HepG2 (cell line): Measurements from ENCODE around the gene PITX3. TPM values are rescaled to one million over a fixed set of nuclear protein-coding genes. Genes with fewer than 3 reads are reported as not detected.

Experiments
- AHR ChIP-seq: IDR thresholded peaks from 2 replicates; pipeline ENCODE4 v1.6.1; 2018; ENCODE audit warnings: missing genetic modification reagents, missing compliant biosample characterization
- BRCA1 ChIP-seq: sonication (generic); formaldehyde crosslinking; IDR thresholded peaks from 2 replicates; pipeline ENCODE4 v1.4.0; 2020; ENCODE audit warnings: missing genetic modification reagents
- CEBPB ChIP-seq: IDR thresholded peaks from 2 replicates; pipeline ENCODE4 v1.6.1; 2011; ENCODE audit warnings: low read depth, low read length, improper control_type of control experiment, borderline replicate concordance
- ELF4 ChIP-seq: sonication (generic); formaldehyde crosslinking; IDR thresholded peaks from 2 replicates; pipeline ENCODE4 v1.5.0; 2020; ENCODE audit warnings: missing genetic modification reagents, mild to moderate bottlenecking, moderate library complexity, borderline replicate concordance
- GATAD2A ChIP-seq: IDR thresholded peaks from 2 replicates; pipeline ENCODE4 v1.6.1; 2016
- HCFC1 ChIP-seq: fragments of 150-350 bp; IDR thresholded peaks from 2 replicates; pipeline ENCODE4 v1.6.1; 2014; ENCODE audit warnings: low read depth, low read length
- HHEX ChIP-seq: IDR thresholded peaks from 2 replicates; pipeline ENCODE4 v1.6.1; 2016; ENCODE audit warnings: control low read depth
- KAT2B ChIP-seq: fragments of 150-350 bp; IDR thresholded peaks from 2 replicates; pipeline ENCODE4 v1.6.1; 2014; ENCODE audit warnings: low read depth, low read length, borderline replicate concordance
- SMARCC2 ChIP-seq: fragments of 450-650 bp; IDR thresholded peaks from 2 replicates; pipeline ENCODE4 v1.6.1; 2017; ENCODE audit warnings: antibody characterized with exemption, mild to moderate bottlenecking
- SUZ12 ChIP-seq: fragments of 150-350 bp; IDR thresholded peaks from 2 replicates; pipeline ENCODE4 v1.6.1; 2014; ENCODE audit warnings: low read depth, low read length
- YEATS2 ChIP-seq: sonication (generic); formaldehyde crosslinking; IDR thresholded peaks from 2 replicates; pipeline ENCODE4 v1.4.0; 2020; ENCODE audit warnings: missing genetic modification reagents, borderline replicate concordance
- polyA plus RNA-seq, 8 experiments: library from polyadenylated mRNA; depleted of rRNA in 3 of 8; stranded (reverse) in 7 of 8; unstranded in 1 of 8; fragments of >200 nt; fragmentation: Illumina TruSeq in 4 of 8; extraction: Trizol in 4 of 8; gene quantifications; 2 replicates each; pipeline versions ENCODE4 v1.2.1 to v1.2.3, GENCODE V29; 2011 to 2016; ENCODE audit warnings: low read depth in 4 of 8, missing spikeins in 1 of 8, mixed read lengths in 1 of 8; ENCODE audit not compliant: insufficient read depth in 1 of 8
- total RNA-seq, 5 experiments: library from RNA; depleted of rRNA; stranded (reverse); fragments of >200 nt; fragmentation: Illumina TruSeq; extraction: Trizol; gene quantifications; 2 replicates each; pipeline ENCODE4 v1.2.3, GENCODE V29; 2016; ENCODE audit warnings: low read depth in 1 of 5
- TF ChIP-seq, protein P1 (sequence below), 2 experiments: fragments of 450-650 bp in 1 of 2; sonication (generic) in 1 of 2; formaldehyde crosslinking; IDR thresholded peaks; 2 replicates each; pipeline versions ENCODE4 v1.5.0 to v1.8.0; 2020 to 2022; ENCODE audit warnings: mild to moderate bottlenecking in 1 of 2, missing genetic modification reagents in 1 of 2
- TF ChIP-seq, protein P2 (sequence below): sonication (generic); formaldehyde crosslinking; IDR thresholded peaks from 2 replicates; pipeline ENCODE4 v1.9.0; 2021; ENCODE audit warnings: missing genetic modification reagents, borderline replicate concordance
- TF ChIP-seq, protein P3 (sequence below): sonication (generic); formaldehyde crosslinking; IDR thresholded peaks from 2 replicates; pipeline ENCODE4 v1.5.0; 2020; ENCODE audit warnings: missing genetic modification reagents
- TF ChIP-seq, protein P4 (sequence below): IDR thresholded peaks from 2 replicates; pipeline ENCODE4 v1.6.1; 2012; ENCODE audit warnings: inconsistent platforms
- TF ChIP-seq, protein P5 (sequence below): sonication (generic); formaldehyde crosslinking; IDR thresholded peaks from 2 replicates; pipeline ENCODE4 v1.8.0; 2022; ENCODE audit warnings: mild to moderate bottlenecking, missing genetic modification reagents; ENCODE audit not compliant: insufficient replicate concordance
- TF ChIP-seq, protein P6 (sequence below): sonication (generic); formaldehyde crosslinking; IDR thresholded peaks from 2 replicates; pipeline ENCODE4 v1.5.1; 2020; ENCODE audit warnings: mild to moderate bottlenecking, missing genetic modification reagents

Gene PITX3
- total and polyA plus RNA-seq, 2 of the 13 experiments (the other 11 are each of a cell fraction or from before 2014, with no cell fraction given) = not detected

DNA sequence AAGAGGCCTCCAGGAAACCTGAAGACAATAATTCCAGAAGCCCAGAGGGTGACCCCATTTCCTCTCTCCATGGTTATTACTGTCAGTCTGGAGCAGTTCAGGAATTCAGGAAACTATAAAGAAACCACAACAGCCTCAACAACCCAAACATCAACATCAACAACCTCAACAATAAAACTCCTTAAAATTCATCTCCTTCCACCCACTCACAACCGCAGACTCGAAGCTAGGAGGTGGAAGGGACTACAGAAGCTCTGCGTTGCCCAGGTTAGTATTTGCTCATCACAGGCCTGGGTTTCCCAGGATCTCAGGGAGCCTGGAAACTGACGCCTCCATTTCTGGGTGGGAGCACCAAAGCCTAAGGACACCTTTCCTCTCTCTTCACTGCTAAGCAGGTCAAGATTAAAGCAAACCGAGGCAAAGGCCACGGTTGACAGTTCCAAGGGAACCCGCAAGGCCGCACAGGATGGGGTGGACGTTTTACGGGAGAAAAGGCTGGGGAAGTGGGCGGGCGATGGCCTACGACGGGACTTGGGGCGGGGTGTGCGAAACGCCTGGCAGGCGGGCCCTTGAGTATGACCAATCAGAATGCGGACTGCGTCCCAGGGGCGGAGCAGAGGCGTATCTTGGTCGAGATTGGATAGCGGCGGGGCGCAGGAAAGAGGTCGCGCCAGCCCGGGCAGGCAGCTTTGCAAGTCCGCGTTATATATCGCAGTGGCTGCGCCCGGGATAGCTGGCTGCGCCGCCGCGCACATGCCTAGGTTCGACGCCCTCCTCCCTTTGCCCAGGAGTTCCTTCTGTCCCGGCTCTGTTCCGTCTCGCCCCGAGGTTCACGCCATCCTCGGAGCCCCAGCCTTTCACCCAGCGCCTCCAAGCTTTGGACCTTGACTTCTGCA is 15.4 kb downstream of the PITX3 start, which contains the start of gene ELOVL3 (continued):
- TF ChIP-seq, protein P1, sequence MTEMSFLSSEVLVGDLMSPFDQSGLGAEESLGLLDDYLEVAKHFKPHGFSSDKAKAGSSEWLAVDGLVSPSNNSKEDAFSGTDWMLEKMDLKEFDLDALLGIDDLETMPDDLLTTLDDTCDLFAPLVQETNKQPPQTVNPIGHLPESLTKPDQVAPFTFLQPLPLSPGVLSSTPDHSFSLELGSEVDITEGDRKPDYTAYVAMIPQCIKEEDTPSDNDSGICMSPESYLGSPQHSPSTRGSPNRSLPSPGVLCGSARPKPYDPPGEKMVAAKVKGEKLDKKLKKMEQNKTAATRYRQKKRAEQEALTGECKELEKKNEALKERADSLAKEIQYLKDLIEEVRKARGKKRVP (CRISPR knock-in tag; IDR thresholded peaks at IDR 0.05) = no peak; a peak in 1 of 4 replicates
- TF ChIP-seq SMARCC2 (no peak), YEATS2 (no peak; the same call in 1 of the 2 replicates), ELF4 (no peak), SUZ12 (no peak), KAT2B (no peak), HHEX (CRISPR knock-in tag) (no peak), AHR (CRISPR knock-in tag) (peak; percentile 84; the same call in 1 of the 2 replicates), BRCA1 (CRISPR knock-in tag) (peak; percentile 64; the same call in 1 of the 2 replicates), HCFC1 (no peak), CEBPB (no peak), GATAD2A (0 out of 2 replicates have a peak, but pooled peaks have one; percentile 19)
- TF ChIP-seq, protein P2, sequence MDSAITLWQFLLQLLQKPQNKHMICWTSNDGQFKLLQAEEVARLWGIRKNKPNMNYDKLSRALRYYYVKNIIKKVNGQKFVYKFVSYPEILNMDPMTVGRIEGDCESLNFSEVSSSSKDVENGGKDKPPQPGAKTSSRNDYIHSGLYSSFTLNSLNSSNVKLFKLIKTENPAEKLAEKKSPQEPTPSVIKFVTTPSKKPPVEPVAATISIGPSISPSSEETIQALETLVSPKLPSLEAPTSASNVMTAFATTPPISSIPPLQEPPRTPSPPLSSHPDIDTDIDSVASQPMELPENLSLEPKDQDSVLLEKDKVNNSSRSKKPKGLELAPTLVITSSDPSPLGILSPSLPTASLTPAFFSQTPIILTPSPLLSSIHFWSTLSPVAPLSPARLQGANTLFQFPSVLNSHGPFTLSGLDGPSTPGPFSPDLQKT (CRISPR knock-in tag) = no peak
- TF ChIP-seq, protein P3, sequence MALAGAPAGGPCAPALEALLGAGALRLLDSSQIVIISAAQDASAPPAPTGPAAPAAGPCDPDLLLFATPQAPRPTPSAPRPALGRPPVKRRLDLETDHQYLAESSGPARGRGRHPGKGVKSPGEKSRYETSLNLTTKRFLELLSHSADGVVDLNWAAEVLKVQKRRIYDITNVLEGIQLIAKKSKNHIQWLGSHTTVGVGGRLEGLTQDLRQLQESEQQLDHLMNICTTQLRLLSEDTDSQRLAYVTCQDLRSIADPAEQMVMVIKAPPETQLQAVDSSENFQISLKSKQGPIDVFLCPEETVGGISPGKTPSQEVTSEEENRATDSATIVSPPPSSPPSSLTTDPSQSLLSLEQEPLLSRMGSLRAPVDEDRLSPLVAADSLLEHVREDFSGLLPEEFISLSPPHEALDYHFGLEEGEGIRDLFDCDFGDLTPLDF = peak; percentile 40; the same call in 1 of the 2 replicates
- TF ChIP-seq, protein P4, sequence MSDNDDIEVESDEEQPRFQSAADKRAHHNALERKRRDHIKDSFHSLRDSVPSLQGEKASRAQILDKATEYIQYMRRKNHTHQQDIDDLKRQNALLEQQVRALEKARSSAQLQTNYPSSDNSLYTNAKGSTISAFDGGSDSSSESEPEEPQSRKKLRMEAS = peak; percentile 100
- TF ChIP-seq, protein P5, sequence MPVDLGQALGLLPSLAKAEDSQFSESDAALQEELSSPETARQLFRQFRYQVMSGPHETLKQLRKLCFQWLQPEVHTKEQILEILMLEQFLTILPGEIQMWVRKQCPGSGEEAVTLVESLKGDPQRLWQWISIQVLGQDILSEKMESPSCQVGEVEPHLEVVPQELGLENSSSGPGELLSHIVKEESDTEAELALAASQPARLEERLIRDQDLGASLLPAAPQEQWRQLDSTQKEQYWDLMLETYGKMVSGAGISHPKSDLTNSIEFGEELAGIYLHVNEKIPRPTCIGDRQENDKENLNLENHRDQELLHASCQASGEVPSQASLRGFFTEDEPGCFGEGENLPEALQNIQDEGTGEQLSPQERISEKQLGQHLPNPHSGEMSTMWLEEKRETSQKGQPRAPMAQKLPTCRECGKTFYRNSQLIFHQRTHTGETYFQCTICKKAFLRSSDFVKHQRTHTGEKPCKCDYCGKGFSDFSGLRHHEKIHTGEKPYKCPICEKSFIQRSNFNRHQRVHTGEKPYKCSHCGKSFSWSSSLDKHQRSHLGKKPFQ (CRISPR knock-in tag) = peak; percentile 91
- TF ChIP-seq, protein P6, sequence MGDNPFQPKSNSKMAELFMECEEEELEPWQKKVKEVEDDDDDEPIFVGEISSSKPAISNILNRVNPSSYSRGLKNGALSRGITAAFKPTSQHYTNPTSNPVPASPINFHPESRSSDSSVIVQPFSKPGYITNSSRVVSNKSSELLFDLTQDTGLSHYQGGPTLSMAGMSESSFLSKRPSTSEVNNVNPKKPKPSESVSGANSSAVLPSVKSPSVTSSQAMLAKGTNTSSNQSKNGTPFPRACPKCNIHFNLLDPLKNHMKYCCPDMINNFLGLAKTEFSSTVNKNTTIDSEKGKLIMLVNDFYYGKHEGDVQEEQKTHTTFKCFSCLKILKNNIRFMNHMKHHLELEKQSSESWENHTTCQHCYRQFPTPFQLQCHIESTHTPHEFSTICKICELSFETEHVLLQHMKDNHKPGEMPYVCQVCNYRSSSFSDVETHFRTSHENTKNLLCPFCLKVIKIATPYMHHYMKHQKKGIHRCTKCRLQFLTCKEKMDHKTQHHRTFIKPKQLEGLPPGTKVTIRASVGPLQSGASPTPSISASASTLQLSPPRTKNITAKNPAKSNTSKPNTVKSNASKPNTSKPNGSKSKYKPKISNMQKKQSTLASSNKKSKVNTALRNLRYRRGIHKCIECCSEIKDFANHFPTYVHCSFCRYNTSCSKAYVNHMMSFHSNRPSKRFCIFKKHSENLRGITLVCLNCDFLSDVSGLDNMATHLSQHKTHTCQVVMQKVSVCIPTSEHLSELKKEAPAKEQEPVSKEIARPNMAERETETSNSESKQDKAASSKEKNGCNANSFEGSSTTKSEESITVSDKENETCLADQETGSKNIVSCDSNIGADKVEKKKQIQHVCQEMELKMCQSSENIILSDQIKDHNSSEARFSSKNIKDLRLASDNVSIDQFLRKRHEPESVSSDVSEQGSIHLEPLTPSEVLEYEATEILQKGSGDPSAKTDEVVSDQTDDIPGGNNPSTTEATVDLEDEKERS (CRISPR knock-in tag) = no peak
